UCSD-AML1 (cell line): ENCODE data around the gene JAZF1.
"Not testable (repeated sequence)": the region's sequence is repeated elsewhere in the genome, so short reads cannot be mapped to it uniquely, and the experiment has no call there.

ENCODE experiments used
- DNase-seq: peaks from one replicate; lab custom pipeline; 2025; ENCODE audit not compliant: unreplicated experiment; lab: John Stamatoyannopoulos, UW

Gene JAZF1

DNA sequence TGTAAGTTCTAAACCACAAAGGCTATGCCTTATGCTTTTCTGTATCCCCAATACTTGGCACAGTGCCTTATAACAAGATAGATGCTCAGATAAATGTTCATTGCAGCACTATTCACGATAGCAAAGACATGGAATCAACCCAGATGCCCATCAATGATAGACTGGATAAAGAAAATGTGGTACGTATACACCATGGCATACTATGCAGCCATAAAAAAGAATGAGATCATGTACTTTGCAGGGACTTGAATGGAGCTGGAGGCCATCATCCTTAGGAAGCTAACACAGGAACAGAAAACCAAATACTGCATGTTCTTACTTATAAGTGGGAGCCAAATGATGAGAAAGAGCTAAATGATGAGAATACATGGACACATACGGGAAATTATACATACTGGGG is 293.9 kb downstream of the JAZF1 start:
- DNase-seq = not testable (repeated sequence)

GRCh38 chr7:27885652-27886051 is 294.9 kb downstream of the JAZF1 start:
- no peak for DNase-seq

DNA sequence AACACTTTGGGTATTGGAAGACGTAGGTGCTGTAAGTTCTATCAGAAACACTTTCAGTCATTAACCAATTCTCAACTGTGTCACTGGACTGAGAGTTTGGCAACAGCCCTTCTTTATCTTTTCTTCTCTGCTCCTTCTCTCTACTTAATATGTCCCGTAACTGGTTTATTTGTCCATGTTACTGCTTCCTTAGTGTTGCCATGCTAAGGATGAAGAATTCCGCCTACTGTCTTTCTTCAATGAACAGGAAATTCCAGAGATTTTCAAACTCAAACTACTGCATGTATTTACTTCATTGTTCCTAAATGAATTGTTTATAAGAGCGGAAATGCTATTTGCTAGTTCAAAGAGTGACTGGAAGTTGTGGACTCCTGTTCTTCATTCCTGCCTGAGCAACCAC is 296.9 kb downstream of the JAZF1 start:
- no peak for DNase-seq

DNA sequence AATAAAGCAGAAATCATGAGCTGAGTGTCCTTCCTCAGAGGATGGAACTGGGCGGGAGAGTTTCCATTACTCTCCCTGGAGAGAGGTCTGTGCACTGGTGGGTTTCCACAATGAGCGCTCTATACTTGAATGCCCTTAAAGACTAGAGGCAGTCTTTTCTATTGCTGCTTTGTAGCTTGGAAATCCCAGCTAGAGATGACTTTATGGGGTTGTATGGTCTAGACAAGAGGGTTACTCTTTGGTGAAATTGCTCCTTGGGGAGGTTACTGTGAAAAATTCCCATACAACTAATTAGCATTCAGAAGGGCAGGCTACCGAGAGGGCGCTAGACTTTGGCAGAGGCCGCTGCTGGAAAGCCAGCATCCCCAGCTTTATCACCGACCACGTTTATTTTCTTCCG is 303.8 kb downstream of the JAZF1 start:
- no peak for DNase-seq

- no peak for DNase-seq
These were observed 304.8 kb downstream of the JAZF1 start for GRCh38 chr7:27875832-27876231.

- no peak for DNase-seq
These were observed 305.5 kb downstream of the JAZF1 start for GRCh38 chr7:27875061-27875460.

DNA sequence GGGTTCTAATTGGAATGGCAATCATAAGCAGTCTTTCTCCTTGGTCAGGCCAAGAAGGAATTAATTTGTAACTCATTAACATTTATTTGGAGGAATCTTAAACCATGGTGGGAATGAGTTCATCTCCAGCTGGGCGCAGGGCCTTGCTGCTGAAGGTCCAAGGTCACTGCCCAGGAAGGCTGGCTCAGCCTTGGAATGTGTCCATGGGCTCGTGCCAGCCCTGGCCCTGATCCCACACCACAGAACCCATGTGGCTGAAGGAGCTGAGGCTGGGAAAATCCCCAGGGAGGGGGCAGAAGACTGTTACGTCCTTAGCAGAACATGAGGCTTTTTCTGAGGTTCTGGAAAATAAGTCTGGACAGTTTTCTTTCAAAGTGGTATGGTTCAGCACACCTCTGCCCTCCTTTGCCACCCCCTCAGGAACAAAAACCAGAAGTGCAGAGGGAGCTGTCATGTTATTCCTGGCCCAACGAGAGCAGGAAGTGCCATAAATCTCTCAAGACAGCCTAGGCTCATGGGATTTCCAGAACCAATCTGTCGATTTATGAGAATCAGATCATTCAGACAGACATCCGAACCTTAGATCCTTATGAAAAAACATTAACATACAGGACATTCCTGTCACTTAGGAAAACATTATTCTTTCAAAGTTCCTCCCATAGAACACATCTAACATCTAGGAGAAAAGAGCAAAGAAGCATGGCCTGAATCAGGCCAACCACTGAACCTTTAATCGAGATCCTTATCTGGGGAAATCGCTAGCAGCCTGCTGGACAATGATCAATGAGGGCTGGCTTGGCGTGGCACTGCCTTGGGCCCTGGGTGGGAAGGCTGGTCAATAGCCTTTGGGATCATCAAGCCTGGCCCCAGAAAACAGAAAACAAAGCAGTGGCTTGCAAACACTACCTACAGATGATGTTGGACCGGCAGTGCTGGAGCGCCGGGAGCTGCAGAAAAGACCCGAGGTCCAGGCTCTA is 306.3 kb downstream of the JAZF1 start:
- no peak for DNase-seq

DNA sequence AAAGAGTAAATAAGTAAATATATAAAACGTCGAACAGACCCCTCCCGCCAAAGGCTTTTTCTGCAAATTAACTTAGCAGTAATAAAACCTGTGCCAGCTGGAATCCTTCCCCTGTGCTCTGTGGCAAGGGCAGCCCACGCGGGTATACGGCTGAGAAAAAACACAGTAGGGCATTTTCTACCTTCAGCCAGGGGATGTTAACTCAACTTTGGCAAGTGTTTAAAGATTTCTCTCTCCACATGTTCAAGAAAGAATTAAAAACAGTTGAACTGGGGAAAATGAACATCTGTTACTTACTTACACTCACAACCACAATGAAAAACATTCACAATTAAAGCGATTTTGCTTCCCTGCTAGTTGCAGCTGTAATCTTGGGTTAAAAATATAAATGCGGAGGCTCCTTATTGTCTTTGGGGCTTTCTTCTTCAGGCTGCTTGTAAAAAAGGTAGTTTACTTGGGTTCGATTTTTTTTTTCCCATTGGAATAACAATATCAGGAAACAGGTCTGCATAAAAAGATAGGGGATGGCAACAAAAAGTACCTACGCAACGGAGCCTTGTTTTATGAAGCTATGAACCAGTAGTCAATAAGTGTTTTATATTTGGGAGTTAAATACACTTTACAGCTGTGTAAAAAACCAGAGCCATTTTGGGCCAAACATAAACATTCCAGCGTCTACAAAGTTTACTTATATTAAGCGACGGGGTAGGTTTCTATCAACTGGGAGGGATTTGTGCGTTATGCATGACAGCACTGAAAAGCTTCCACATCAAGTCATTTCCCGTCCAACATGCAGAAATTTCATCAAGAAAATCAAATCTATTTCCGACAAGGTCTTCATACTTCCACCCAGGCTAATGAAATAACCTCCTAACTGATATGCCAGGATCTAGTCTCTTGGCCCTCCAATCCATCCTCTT is 308.0 kb downstream of the JAZF1 start:
- DNase-seq = no peak

- no peak for DNase-seq
These were observed 308.7 kb downstream of the JAZF1 start for GRCh38 chr7:27871866-27872265.

- DNase-seq = no peak
These were observed 309.5 kb downstream of the JAZF1 start for GRCh38 chr7:27871086-27871485.

DNA sequence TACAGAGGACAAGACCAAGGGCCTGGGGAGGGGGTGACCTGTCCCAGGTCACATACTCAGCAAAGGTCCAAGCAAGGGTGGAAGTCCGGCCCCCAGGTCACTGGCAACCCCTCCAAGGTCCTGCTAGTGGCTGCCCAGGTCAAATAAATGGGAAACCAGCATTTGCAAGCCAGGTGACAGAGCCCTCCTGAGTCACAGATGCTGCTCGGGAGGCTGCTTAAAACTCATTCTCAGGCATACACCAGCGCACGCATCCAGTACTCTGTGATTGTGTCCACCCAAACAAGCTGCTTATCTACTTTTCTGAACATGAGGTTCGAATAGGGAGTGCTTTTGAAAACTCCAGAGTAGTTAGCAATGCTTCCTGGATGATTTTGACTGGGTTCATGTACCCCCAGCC is 310.0 kb downstream of the JAZF1 start:
- no peak for DNase-seq

GRCh38 chr7:27869056-27869455 is 311.5 kb downstream of the JAZF1 start:
- DNase-seq = no peak

DNA sequence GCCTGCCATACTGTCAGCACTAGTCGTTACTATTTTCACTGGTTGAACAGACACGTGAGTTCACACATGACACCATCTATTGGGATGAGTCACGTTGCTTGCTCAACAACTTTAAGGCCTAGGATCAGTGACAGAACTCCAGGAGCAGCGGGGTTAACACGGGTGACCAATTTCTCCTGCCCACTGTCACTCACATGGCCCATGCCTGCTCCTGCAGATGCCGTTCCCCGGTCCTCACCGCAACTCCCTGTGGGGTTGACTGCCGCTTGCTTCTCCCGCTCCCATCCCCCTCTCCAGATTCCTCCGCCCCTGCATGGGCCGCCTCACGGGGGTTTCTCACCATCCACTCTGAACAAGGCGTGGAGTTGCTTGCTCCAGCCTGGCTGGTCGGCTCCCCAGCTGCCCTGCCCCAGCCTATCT is 312.5 kb downstream of the JAZF1 start:
- DNase-seq = no peak

- DNase-seq = no peak
These were observed 313.5 kb downstream of the JAZF1 start for GRCh38 chr7:27866828-27867672.

DNA sequence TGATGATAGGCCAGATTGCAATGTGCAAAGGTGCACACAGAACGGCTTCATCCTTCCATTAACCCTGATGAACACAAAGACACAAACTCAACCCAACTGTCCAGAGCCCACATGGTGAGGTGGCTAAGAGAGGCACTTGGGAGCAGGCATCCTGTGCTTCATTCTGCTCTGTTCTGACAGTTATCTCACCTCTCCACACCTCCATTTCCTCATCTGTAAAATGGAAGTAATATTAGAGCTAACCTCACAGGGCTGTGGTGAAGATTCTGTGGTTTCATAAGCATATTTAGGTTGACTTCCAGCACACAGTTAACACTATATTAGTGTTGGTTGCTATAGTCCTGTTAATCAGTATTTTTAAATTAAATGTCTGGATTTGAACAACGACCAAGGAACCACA is 314.3 kb downstream of the JAZF1 start:
- no peak for DNase-seq

- no peak for DNase-seq
These were observed 316.7 kb downstream of the JAZF1 start for GRCh38 chr7:27863880-27864279.

DNA sequence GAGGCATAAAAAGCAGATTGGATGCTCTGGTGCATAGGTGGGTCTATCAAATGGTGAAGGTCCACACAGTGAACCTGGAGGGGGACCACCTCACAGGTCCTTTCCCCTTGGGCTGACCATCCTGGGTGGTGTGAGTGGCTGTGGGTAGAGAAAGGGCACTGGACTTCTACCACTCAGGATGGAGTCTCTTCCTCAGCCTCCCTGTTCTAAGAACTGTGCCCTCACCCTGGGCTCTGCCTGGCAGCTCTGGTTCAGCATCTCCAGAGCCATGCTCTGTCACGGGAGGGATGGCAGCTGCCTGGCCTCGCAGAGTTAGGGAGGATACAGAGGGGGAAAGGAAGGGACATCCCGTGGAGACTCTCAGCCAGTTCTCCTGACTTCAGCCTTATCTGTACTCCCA is 318.8 kb downstream of the JAZF1 start:
- DNase-seq = no peak

DNA sequence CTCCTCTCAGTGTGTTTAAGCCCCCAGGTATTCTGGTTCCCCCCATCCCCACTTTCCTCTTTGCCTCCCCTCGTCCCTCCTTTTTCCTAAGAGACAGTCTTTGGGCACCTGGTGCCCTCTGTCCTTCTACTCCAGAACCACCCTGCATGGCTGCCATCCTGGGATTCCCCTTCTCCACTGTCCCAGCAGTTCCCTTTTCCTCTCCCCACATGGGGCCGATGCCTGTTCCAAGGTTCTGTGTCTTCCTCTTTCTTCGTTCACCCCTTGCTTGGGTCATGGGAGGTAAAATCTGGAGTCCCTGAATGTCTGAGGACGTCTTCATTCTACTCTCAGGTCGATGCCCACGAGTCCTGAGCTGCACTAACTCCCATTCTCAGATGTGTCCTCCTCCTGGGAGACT is 319.8 kb downstream of the JAZF1 start:
- no peak for DNase-seq

DNA sequence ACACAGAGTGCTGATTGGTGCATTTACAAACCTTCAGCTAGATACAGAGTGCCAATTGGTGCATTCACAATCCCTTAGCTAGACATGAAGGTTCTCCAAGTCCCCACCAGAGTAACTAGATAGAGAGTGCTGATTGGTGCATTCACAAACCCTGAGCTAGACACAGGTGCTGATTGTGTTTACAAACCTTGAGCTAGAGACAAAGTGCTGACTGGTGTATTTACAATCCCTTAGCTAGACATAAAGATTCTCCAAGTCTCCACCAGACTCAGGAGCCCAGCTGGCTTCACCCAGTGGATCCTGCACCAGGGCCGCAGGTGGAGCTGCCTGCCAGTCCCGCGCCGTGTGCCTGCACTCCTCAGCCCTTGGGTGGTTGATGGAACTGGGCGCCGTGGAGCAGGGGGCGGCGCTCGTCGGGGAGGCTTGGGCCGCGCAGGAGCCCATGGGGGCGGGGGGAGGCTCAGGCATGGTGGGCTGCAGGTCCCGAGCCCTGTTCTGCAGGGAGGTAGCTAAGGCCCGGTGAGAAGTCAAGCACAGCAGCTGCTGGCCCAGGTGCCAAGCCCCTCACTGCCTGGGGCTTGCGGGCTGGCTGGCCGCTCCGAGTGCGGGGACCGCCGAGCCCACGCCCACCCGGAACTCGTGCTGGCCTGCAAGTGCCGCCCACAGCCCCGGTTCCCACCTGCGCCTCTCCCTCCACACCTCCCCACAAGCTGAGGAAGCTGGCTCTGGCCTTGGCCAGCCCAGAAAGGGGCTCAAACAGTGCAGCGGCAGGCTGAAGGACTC is 323.7 kb downstream of the JAZF1 start:
- DNase-seq = not testable (repeated sequence)

GRCh38 chr7:27850531-27850930 is 330.1 kb downstream of the JAZF1 start:
- DNase-seq = no peak
